GM23338 (cell line): ENCODE results near the gene EARS2.

Source experiments
- CREB1 ChIP-seq: fragments of 250-450 bp; sonication (Bioruptor Pico); IDR thresholded peaks from 2 replicates; pipeline ENCODE4 v1.5.0; 2020; ENCODE audit warnings: low read depth, mild to moderate bottlenecking, moderate library complexity
- CTCF ChIP-seq, 2 experiments: fragments of 200-600 bp in 1 of 2; sonication (generic) in 1 of 2; conservative IDR thresholded peaks; 2 replicates each; pipeline versions ENCODE4 v1.5.1 to v1.6.1; 2016 to 2017; ENCODE audit warnings: antibody characterized with exemption in 2 of 2, low read depth in 2 of 2, mild to moderate bottlenecking in 2 of 2, moderate library complexity in 1 of 2
- EZH2 ChIP-seq: fragments of 200-600 bp; sonication (generic); IDR thresholded peaks from one replicate; pipeline ENCODE4 v1.8.0; 2017; ENCODE audit warnings: antibody characterized with exemption, mild to moderate bottlenecking, low read depth; ENCODE audit not compliant: unreplicated experiment
- EZH2phosphoT487 ChIP-seq: fragments of 200-600 bp; sonication (generic); IDR thresholded peaks from one replicate; pipeline ENCODE4 v1.8.1; 2018; ENCODE audit warnings: antibody characterized with exemption; ENCODE audit not compliant: unreplicated experiment
- JUNB ChIP-seq: IDR thresholded peaks from one replicate; pipeline ENCODE4 v1.6.1; 2016; ENCODE audit warnings: antibody characterized with exemption; ENCODE audit not compliant: unreplicated experiment
- NANOG ChIP-seq: IDR thresholded peaks from 2 replicates; pipeline ENCODE4 v1.6.1; 2016; ENCODE audit warnings: antibody characterized with exemption, borderline replicate concordance
- ZNF114 ChIP-seq: fragments of 250-450 bp; sonication (Bioruptor Pico); IDR thresholded peaks from 2 replicates; pipeline ENCODE4 v1.5.0; 2020; ENCODE audit warnings: mild to moderate bottlenecking, moderate library complexity

- TF ChIP-seq CTCF (conservative IDR thresholded peaks at IDR 0.05; ENCODE audit: low read depth in 2 of 2) (no peak), JUNB (no peak), EZH2 (no peak), EZH2phosphoT487 (no peak), CREB1 (CRISPR knock-in tag) (no peak), NANOG (no peak), ZNF114 (CRISPR knock-in tag) (no peak)
Observed at GRCh38 chr16:23510164-23510914, 46.8 kb downstream of the EARS2 start, which contains the start of gene GGA2.
